GM10248 (cell line): ENCODE data around the gene CFAP68.

Experiments used
- CTCF ChIA-PET: fragments of 300-600 bp; sonication (Branson Sonifier 250); formaldehyde crosslinking; extraction: SDS; loops from one replicate; lab custom pipeline; 2021; ENCODE audit warnings: antibody characterized with exemption; lab: Yijun Ruan, JAX
- POLR2A ChIA-PET: fragments of 350-650 bp; sonication (Branson Sonifier 250); formaldehyde crosslinking; extraction: SDS; loops from one replicate; lab custom pipeline; 2020; ENCODE audit warnings: antibody characterized with exemption; lab: Yijun Ruan, JAX
- DNase-seq: peaks from one replicate; pipeline ENCODE4 v3.0.0; 2012; ENCODE audit errors: extremely low spot score
- TF ChIP-seq, protein P1 (sequence below): IDR thresholded peaks from 2 replicates; pipeline ENCODE4 v1.5.1; 2012; ENCODE audit warnings: mild to moderate bottlenecking, low read depth; ENCODE audit errors: extremely low read depth, missing control alignments, control extremely low read depth

CFAP68 gene

DNA sequence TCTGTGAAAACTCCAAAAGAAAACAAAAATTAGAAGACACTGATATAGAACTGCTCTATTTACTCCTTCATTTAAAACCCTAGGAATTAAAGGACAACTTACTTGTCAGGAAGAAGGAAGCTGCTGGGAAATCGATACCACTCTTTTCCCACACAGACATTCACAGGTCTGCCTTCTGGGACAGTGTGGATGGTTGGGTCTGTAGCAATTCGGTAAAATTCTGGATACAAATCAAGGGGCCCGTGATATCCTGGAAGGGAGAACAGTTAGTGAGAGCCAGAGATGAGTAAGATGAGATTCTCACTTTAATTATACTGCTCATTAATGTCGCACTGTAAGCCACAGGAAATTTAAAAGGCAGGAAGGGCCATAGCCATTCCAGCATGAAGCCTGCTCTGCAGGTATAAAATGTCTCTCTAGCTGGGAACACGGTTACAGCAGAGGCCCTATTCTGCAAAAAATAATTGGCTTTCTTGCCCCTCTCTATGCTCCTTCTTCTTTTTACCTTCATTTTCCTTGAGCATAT is 41.9 kb upstream of the CFAP68 start:
- POLR2A ChIA-PET: no interaction called here
- CTCF ChIA-PET: no interaction called here
- TF ChIP-seq, protein P1, sequence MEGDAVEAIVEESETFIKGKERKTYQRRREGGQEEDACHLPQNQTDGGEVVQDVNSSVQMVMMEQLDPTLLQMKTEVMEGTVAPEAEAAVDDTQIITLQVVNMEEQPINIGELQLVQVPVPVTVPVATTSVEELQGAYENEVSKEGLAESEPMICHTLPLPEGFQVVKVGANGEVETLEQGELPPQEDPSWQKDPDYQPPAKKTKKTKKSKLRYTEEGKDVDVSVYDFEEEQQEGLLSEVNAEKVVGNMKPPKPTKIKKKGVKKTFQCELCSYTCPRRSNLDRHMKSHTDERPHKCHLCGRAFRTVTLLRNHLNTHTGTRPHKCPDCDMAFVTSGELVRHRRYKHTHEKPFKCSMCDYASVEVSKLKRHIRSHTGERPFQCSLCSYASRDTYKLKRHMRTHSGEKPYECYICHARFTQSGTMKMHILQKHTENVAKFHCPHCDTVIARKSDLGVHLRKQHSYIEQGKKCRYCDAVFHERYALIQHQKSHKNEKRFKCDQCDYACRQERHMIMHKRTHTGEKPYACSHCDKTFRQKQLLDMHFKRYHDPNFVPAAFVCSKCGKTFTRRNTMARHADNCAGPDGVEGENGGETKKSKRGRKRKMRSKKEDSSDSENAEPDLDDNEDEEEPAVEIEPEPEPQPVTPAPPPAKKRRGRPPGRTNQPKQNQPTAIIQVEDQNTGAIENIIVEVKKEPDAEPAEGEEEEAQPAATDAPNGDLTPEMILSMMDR: no peak

DNA sequence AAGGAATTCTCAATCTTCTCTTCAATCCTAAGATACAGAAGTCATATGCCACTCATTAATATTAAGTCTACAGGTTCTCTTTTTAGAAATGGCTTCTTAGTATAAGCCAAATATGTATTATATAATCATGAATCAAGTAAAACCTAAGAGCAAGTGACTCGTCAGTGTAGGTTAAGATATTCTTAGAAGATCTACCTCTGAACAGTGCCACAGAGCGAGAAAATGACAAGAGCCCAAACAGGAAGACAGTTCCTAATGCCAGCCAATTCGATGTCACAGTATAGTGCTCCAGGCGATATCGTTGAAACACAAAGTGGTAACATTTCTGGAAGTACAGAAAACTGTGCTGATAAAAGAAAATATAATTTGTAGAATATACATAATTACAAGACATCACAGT is 41.3 kb upstream of the CFAP68 start:
- ChIA-PET POLR2A (no interaction called here), CTCF (interaction anchor here (1.1 to 1.2 kb wide), 2 partner anchors 10 to 24 kb away, joined by 3 read pairs; no protein-coding TSS in a partner anchor)
- TF ChIP-seq, protein P1: no peak
- DNase-seq: no peak

More for the DNA sequence above, 41.9 kb upstream of the CFAP68 start:
- no peak for DNase-seq

DNA sequence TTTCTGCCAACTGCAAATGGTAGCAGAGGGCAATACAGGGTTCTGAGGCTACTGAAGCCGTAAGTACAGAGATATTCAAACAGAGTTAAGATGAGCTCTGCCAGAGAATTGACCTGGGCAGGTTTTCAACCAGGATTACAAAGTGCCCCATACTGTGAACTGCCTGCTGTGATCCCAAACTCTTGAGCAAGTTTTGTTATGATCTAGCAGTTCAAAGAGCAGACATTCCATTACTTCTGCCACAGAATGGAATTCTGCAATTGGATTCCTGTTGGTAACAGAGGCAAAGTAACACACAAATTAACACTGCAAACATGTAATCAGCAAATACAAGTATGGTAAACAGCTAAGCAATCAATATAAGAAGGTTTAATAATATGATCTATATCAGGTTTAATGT is 39.2 kb upstream of the CFAP68 start:
- TF ChIP-seq, protein P1: no peak
- CTCF ChIA-PET: interaction anchor here (0.8 to 8.7 kb wide), 12 partner anchors 11 to 274 kb away, joined by 3 to 80 read pairs (median 5); partner anchors contain the start of gene ALG9
- DNase-seq: no peak
- POLR2A ChIA-PET: no interaction called here

DNA sequence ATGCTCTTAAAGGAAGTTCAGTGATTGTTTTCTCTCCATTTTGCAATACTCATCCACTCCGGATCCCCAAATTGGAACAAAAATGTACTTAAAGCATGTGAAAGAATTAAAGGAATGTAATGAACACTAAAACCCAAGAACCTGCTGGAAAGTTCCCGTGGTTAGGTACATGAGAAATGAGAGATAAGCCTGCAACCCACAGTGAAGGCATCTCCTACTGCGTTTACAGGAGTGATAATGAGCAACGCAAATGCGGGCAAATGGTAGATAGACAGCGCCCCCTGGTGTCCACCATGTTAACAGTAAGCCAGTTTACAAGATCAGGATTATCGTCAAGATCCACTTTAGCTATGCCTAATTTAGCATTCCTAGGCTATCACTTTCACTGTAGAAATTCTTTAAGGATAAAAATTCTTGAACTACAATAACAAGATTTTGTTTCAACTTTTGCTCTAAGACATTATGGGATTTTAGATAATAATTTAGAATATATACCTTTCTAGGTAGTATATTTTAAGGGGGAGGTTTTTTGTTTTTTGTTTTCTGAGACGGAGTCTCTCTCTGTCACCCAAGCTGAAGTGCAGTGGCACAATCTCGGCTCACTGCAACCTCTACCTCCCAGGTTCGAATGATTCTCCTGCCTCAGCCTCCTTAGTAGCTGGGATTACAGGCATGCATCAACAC is 37.8 kb upstream of the CFAP68 start:
- DNase-seq: peak; percentile 70
- CTCF ChIA-PET: interaction anchor here (0.8 to 8.7 kb wide), 30 partner anchors 8 to 1843 kb away, joined by 3 to 80 read pairs (median 6); partner anchors contain the start of genes ALG9 and SIK2
- POLR2A ChIA-PET: no interaction called here
- TF ChIP-seq, protein P1: peak; percentile 82

DNA sequence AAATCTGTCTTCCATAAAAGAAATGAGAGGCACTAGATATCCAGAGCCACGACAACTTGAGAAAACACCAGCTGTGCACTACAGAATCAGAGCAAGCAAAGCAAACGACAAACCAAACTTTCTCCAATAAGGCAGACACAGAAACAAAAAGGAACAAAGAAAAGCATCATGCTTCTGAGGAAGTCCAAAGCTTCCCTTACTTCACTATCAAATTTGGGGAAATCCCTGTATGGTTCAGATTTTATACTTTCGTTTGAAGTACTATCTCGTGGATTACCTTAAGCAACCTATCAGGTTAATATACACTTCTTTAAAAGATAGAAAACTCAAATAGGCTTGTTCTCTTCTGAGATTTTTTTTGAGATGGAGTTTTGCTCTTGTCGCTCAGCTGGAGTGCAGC is 35.7 kb upstream of the CFAP68 start:
- no peak for DNase-seq
- TF ChIP-seq, protein P1: no peak

DNA sequence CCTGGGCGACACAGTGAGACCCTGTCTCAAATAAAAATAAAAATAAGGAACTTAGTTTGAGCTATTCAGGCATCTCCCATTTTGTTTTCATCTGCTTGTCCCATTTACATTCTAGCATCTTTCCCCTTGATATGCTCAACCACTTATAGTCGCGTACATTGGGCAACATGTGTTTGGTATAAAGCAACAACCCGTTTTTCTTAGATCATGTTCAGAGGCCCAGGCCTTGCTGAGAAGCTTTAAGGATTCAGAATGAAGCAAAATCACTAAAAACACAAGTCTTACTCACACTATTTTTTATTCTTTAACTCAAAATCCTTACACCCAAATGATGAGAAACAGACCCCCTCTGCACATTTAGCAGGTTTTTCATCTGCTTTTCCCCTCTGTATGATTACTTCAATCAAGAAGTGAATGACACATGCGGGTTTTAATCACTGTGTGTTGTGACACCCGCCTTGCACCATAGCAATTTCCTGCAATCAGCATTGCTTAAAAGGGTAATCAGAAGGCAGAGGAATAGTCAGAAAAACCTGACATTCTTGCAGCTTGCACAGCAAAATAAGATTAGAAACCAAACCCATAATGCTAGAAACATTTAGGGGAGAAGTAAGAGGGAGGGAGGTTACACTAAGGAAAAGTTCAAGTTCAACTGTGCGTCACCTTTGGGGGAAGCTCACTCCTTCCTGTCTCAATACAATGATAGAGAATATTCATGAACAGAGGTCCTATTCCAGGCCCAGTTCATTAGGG is 33.9 kb upstream of the CFAP68 start:
- CTCF ChIA-PET: interaction anchor here (1.0 to 8.7 kb wide), 10 partner anchors 11 to 258 kb away, joined by 3 to 80 read pairs (median 10); partner anchors contain the start of gene ALG9
- POLR2A ChIA-PET: no interaction called here
- no peak for DNase-seq
- TF ChIP-seq, protein P1: no peak

More for the DNA sequence above, 35.7 kb upstream of the CFAP68 start:
- ChIA-PET CTCF (interaction anchor here (1.0 to 8.7 kb wide), 11 partner anchors 7 to 277 kb away, joined by 3 to 80 read pairs (median 9); partner anchors contain the start of gene ALG9), POLR2A (no interaction called here)
